Neural progenitor cell (in vitro differentiated cells): ENCODE measurements around the gene PDE5A. TPM values are rescaled to one million over a fixed set of nuclear protein-coding genes. Genes with fewer than 3 reads are reported as not detected.

Experiments
- DNase-seq: peaks from one replicate; pipeline ENCODE4 v3.0.0-alpha.2; 2016; ENCODE audit warnings: low spot score
- H2AFZ ChIP-seq: fragments of 200-600 bp; sonication (generic); replicated peaks from 2 replicates; pipeline ENCODE4 v1.6.1; 2016; ENCODE audit warnings: antibody characterized with exemption
- H3F3A ChIP-seq: fragments of 200-600 bp; sonication (generic); 2 replicates; pipeline ENCODE4 v1.6.1; 2016; ENCODE audit warnings: antibody characterized with exemption, low read depth
- H3K27ac ChIP-seq: fragments of 200-600 bp; sonication (generic); 2 replicates; pipeline ENCODE4 v1.5.1; 2016; ENCODE audit warnings: mild to moderate bottlenecking
- H3K27me3 ChIP-seq: fragments of 200-600 bp; sonication (generic); 2 replicates; pipeline ENCODE4 v1.6.1; 2016; ENCODE audit warnings: mild to moderate bottlenecking, moderate library complexity
- H3K36me3 ChIP-seq: fragments of 200-600 bp; sonication (generic); 2 replicates; pipeline ENCODE4 v1.5.1; 2016
- H3K4me1 ChIP-seq: fragments of 200-600 bp; sonication (generic); 2 replicates; pipeline ENCODE4 v1.6.1; 2016; ENCODE audit warnings: mixed run types
- H3K4me2 ChIP-seq: fragments of 200-600 bp; sonication (generic); 2 replicates; pipeline ENCODE4 v1.6.1; 2016
- H3K4me3 ChIP-seq: fragments of 200-600 bp; sonication (generic); 2 replicates; pipeline ENCODE4 v1.5.1; 2016
- H3K79me2 ChIP-seq: fragments of 200-600 bp; sonication (generic); 2 replicates; pipeline ENCODE4 v1.6.1; 2016; ENCODE audit warnings: low read depth
- H3K9ac ChIP-seq: fragments of 200-600 bp; sonication (generic); 2 replicates; pipeline ENCODE4 v1.6.1; 2016
- H3K9me3 ChIP-seq: fragments of 200-600 bp; sonication (generic); 2 replicates; pipeline ENCODE4 v1.5.1; 2016; ENCODE audit warnings: low read depth
- H4K20me1 ChIP-seq: fragments of 200-600 bp; sonication (generic); 2 replicates; pipeline ENCODE4 v1.6.1; 2016; ENCODE audit warnings: low read depth
- H3K27ac Mint-ChIP-seq: 3 replicates; pipeline ENCODE4 v1.8.0; 2021; ENCODE audit warnings: mixed read lengths
- H3K27me3 Mint-ChIP-seq: 2 replicates; pipeline ENCODE4 v1.8.0; 2022; ENCODE audit warnings: low read depth, mild to moderate bottlenecking, inconsistent platforms, moderate library complexity, mixed read lengths; ENCODE audit not compliant: insufficient read depth
- H3K36me3 Mint-ChIP-seq: 3 replicates; pipeline ENCODE4 v1.8.0; 2021; ENCODE audit warnings: mixed read lengths
- H3K4me1 Mint-ChIP-seq: 3 replicates; pipeline ENCODE4 v1.8.0; 2021; ENCODE audit warnings: mixed read lengths
- H3K4me3 Mint-ChIP-seq: 3 replicates; pipeline ENCODE4 v1.8.0; 2021; ENCODE audit warnings: mild to moderate bottlenecking, moderate library complexity, mixed read lengths
- H3K9me3 Mint-ChIP-seq: 3 replicates; pipeline ENCODE4 v1.8.0; 2020; ENCODE audit warnings: mixed read lengths
- CTCF ChIP-seq: fragments of 200-600 bp; sonication (generic); IDR thresholded peaks from 2 replicates; pipeline ENCODE4 v1.5.1; 2017; ENCODE audit warnings: antibody characterized with exemption, mild to moderate bottlenecking
- EZH2 ChIP-seq: fragments of 200-600 bp; sonication (generic); IDR thresholded peaks from 2 replicates; pipeline ENCODE4 v1.6.1; 2017; ENCODE audit warnings: antibody characterized with exemption, mild to moderate bottlenecking, moderate library complexity
- EZH2phosphoT487 ChIP-seq: fragments of 200-600 bp; sonication (generic); IDR thresholded peaks from 2 replicates; pipeline ENCODE4 v1.6.1; 2017; ENCODE audit warnings: antibody characterized with exemption
- total RNA-seq: library from RNA; depleted of rRNA; stranded (reverse); fragments of >200 nt; gene quantifications from 2 replicates; pipeline ENCODE4 v1.2.3, GENCODE V29; 2015; ENCODE audit warnings: low replicate concordance

PDE5A gene
- total RNA-seq, 1 donor from 2014 or later: 32.4 TPM

- Histone ChIP-seq H3K4me1 (no peaks in the 10 kb centered on the region), H3K27me3 (no peaks in the 10 kb centered on the region), H3K79me2 (no peaks in the 10 kb centered on the region), H4K20me1 (no peaks in the 10 kb centered on the region), H3K4me2 (no peak overlapping the region), H3F3A (no peaks in the 10 kb centered on the region), H3K27ac (no peak overlapping the region), H2AFZ (no peak overlapping the region), H3K4me3 (no peak overlapping the region), H3K9ac (no peak overlapping the region), H3K9me3 (no peaks in the 10 kb centered on the region), H3K36me3 (no peaks in the 10 kb centered on the region)
- Mint-ChIP-seq H3K27me3 (peaks cover under 1% of the 10 kb centered on the region), H3K27ac (no peak overlapping the region), H3K36me3 (no peaks in the 10 kb centered on the region), H3K4me3 (no peak overlapping the region), H3K9me3 (no peaks in the 10 kb centered on the region), H3K4me1 (no peaks in the 10 kb centered on the region)
- no peak for TF ChIP-seq EZH2phosphoT487
- no peak for TF ChIP-seq EZH2
- TF ChIP-seq CTCF: no peak
- no peak for DNase-seq
These were observed 19.0 kb upstream of the PDE5A start for GRCh38 chr4:119647558-119647957.

- H3K9me3 ChIP-seq: no peaks in the 10 kb centered on the region
- Mint-ChIP-seq H3K9me3 (no peaks in the 10 kb centered on the region), H3K36me3 (no peaks in the 10 kb centered on the region)
These were observed 17.9 kb upstream of the PDE5A start for GRCh38 chr4:119646347-119647071.

GRCh38 chr4:119643306-119644042 is 14.9 kb upstream of the PDE5A start:
- no peaks in the 10 kb centered on the region for H3K27me3 ChIP-seq
- no peak overlapping the region for H3K9ac ChIP-seq
- H3K4me3 Mint-ChIP-seq: no peak overlapping the region
- no peaks in the 10 kb centered on the region for H3K4me1 Mint-ChIP-seq
- no peak for TF ChIP-seq CTCF
- H2AFZ ChIP-seq: no peak overlapping the region
- no peaks in the 10 kb centered on the region for H3K36me3 Mint-ChIP-seq
- no peak overlapping the region for H3K27ac Mint-ChIP-seq
- peaks cover 2% of the 10 kb centered on the region for H3K27me3 Mint-ChIP-seq
- DNase-seq: no peak
- H3K4me1 ChIP-seq: no peaks in the 10 kb centered on the region
- H3K9me3 ChIP-seq: no peaks in the 10 kb centered on the region
- H4K20me1 ChIP-seq: no peaks in the 10 kb centered on the region
- no peaks in the 10 kb centered on the region for H3K36me3 ChIP-seq
- no peaks in the 10 kb centered on the region for H3F3A ChIP-seq
- no peaks in the 10 kb centered on the region for H3K79me2 ChIP-seq
- no peak overlapping the region for H3K27ac ChIP-seq
- no peak overlapping the region for H3K4me2 ChIP-seq
- H3K9me3 Mint-ChIP-seq: no peaks in the 10 kb centered on the region
- no peak overlapping the region for H3K4me3 ChIP-seq

More at GRCh38 chr4:119646347-119647071, 17.9 kb upstream of the PDE5A start:
- Histone ChIP-seq H3K36me3 (no peaks in the 10 kb centered on the region), H3F3A (no peaks in the 10 kb centered on the region), H3K4me2 (no peak overlapping the region), H3K4me3 (no peak overlapping the region), H3K9ac (no peak overlapping the region), H3K27ac (no peak overlapping the region), H3K27me3 (no peaks in the 10 kb centered on the region), H4K20me1 (no peaks in the 10 kb centered on the region), H2AFZ (no peak overlapping the region), H3K79me2 (no peaks in the 10 kb centered on the region), H3K4me1 (no peaks in the 10 kb centered on the region)
- no peak overlapping the region for H3K27ac Mint-ChIP-seq
- TF ChIP-seq CTCF: no peak
- no peak for TF ChIP-seq EZH2phosphoT487
- no peak for TF ChIP-seq EZH2
- H3K4me3 Mint-ChIP-seq: no peak overlapping the region
- H3K27me3 Mint-ChIP-seq: peaks cover 2% of the 10 kb centered on the region
- H3K4me1 Mint-ChIP-seq: no peaks in the 10 kb centered on the region
- DNase-seq: no peak
